HG02884 (cell line): Measurements from ENCODE around the gene DDX20.

ENCODE experiments used
- ATAC-seq: cut with Tn5 transposase; IDR thresholded peaks from one replicate; pipeline ENCODE4 v1.9.1; 2021; ENCODE audit warnings: mild to moderate bottlenecking, moderate library complexity; ENCODE audit not compliant: unreplicated experiment

DDX20 gene, protein sequence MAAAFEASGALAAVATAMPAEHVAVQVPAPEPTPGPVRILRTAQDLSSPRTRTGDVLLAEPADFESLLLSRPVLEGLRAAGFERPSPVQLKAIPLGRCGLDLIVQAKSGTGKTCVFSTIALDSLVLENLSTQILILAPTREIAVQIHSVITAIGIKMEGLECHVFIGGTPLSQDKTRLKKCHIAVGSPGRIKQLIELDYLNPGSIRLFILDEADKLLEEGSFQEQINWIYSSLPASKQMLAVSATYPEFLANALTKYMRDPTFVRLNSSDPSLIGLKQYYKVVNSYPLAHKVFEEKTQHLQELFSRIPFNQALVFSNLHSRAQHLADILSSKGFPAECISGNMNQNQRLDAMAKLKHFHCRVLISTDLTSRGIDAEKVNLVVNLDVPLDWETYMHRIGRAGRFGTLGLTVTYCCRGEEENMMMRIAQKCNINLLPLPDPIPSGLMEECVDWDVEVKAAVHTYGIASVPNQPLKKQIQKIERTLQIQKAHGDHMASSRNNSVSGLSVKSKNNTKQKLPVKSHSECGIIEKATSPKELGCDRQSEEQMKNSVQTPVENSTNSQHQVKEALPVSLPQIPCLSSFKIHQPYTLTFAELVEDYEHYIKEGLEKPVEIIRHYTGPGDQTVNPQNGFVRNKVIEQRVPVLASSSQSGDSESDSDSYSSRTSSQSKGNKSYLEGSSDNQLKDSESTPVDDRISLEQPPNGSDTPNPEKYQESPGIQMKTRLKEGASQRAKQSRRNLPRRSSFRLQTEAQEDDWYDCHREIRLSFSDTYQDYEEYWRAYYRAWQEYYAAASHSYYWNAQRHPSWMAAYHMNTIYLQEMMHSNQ

DNA sequence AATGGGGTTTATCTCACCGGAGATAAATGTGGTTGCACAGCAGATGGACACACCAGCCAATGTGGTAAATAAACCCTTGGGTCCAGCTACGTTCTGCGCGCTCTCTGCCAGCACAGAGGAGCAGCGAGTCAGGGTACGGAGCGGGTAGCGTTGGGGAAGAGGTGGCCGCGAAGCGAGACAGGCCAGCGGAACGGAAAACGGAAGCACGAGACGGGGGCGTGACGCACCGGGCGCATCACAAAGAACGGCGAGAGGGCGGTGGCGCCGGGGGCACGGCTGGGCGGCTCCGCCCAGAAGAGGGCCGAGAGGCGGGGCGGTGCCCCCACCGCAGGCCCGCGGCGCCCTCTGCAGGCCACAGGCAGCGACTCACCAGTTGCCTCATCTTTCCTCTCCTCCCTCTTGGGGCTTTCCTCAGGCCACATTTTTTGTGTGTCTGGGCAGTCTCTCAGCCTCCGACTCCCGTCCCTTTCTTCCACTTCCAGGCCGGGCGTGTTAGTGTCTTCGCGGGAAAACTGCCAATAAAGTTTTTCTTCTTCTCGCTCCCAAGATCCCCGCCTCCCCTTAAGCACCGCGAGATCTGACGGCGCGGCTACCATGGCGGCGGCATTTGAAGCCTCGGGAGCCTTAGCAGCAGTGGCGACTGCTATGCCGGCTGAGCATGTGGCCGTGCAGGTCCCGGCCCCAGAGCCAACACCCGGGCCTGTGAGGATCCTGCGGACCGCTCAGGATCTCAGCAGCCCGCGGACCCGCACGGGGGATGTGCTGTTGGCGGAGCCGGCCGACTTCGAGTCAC lies at the start of gene DDX20:
Gene DDX20, plus strand, starts transcription at position 571 of the 793 bp plus-strand sequence. Its CDS starts 24 bp downstream, at position 595.
- ATAC-seq, result peak; percentile 91

DNA sequence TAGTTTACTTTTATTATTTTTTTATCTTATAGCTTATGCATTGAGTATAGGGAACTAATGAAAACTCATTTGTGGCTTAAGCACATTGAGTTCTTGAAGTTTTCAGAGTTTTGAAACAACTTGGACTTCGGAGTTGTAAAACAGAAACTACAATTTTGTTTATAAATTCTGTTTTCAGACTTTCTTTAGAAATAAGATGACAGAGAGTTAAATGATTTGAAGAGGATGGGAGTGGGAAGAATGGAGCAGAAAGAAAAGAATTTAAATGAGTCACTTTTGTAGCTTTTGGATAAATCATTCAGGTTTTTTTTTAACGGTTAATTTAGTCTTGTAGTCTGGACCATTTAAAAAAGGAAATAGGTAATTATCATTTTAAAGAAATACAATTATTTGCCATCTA lies 48.8 kb upstream of the DDX20 start:
- no peak for ATAC-seq

DNA sequence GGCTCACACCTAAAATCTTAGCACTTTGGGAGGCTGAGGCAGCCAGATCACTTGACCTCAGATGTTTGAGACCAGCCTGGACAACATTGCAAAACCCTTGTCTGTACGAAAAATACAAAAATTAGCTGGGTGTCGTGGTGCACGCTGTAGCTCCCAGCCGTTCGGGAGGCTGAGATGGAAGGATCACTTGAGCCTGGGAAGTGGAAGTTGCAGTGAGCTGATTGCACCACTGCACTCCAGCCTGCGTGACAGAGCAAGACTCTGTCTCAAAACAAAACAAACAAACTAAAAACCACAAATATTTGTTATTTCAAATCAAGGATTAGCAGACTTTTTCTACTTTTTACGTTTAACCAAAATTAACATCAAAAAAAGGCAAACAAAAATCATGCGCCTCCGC lies 47.8 kb upstream of the DDX20 start:
- ATAC-seq, result no peak

DNA sequence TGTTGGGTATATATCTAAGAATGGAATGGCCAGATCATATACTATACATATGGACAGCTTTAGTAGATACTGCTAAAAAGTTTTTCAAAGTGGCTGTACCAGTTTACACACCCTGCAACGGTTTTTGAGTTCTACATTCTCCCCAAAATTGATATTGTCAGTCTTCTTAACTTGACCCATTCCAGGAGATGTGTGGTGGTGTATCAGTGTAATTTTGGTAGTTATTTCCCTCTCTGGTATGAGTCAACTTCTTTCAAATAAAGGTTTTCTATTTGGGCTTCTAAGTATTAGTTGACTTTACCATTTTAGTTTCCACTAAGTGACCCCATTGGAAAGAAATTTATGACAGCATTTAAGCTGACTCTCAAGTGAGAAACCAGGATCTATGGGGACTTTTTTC lies 45.7 kb upstream of the DDX20 start:
- no peak for ATAC-seq

DNA sequence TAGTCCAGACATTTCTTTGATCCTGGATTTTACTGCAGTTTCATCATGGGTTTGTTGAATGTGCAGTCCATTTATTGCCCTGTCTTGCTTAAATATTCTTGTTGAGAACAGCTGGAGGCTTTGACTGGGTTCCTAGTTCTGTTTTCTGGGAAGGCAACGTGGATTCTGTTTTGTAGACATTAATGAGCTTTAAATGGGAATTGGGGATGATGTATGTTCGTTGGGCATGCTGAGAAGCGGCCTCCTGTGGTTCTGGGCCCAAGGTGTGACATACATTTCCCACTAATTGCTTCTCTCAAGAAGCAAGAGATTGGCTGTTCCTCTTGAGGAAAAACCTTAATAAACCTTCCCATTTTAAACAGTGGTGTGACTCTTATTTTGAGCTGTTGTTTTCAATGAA lies 39.4 kb upstream of the DDX20 start:
- no peak for ATAC-seq

DNA sequence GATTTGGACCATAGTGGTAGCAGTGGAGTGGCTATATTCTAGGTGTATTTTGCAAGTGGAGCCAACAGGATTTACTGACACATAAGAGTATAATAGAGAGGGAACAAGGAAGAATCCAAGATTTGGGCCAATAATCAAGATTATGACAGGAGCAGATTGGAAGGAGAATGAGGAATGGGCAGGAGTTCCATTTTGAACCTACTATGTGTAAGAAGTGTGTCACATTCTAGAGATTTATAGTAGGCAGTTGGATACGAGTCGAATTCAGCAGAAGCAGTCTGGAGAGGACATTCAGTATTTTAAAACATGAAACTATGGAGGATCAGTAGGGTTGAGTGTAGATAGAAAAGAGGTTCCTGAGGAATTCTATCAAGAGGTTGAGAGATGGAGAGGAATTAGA lies 38.3 kb upstream of the DDX20 start:
- no peak for ATAC-seq

DNA sequence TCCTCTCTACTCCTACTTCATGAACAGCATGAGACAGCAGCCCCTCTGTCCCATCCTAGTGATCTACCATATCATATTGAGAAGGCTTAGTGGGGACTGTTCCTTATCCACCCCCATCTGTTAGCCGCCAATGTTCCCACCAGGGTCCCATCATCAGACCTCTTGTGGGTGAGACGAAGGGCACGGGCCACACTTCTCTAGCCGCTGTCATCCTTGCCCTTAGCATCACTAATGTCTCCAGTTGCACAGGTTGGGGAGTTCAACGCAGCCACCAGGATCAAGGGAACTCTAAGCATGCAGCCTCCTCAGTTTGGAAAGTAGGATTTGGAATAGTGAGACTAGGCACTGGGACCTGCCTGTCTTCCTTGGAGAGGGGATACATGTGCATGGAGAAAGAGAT lies 36.6 kb upstream of the DDX20 start:
- no peak for ATAC-seq

DNA sequence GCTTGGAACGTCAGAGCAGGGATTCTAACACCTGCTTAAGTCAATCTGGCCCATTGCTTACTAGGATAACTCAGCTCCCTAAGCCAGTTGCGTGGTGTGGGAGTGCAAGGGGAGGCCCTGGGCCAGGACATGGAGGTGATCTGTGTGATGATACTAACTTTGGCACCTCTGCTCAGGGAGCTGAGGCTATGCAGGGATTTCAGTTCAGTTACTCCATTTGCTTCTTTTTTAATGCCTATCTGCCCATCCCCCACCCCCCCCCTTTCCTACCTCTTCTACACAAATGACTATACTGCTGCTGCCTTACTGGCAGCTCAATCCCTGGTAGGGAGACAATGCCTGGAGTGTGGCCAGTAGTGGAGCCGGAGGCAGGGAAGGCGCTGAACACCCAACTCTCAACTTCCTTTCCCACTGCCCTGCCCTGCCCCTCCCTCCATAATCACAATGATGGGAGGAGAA lies 36.0 kb upstream of the DDX20 start:
- ATAC-seq, result no peak

DNA sequence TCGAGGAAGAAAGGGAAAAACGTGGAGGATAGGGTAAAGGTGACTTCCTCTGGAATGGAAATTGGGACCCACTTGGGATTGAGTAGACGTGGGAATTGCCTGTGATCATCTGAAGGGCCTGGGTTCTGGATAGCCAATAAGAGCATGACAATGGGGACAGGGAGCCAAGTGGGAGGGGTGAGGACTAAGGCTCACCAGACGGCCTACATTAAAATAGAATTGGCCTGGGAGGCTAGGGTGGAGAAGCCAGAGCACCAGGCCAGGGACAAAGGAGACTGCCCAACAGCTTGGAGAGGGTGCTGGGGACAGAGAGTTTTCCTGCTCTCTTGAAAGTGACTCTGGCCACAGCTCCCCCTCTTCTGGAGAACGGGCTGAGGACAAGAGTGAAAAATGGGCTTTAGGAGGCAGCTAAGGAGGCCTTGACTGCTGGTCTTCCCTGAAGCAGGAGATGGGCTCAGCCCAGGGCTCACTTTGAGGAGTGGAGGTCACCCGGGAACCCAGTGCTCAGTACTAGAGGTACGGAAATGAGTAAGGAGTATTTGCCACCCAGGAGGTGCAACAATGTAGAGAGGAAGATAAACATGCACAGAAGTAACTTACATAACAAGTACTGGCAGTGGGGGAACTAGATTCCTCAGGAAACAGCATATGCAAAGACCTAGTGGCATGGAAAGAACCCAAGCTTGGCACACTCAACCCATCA lies 35.3 kb upstream of the DDX20 start:
- no peak for ATAC-seq

DNA sequence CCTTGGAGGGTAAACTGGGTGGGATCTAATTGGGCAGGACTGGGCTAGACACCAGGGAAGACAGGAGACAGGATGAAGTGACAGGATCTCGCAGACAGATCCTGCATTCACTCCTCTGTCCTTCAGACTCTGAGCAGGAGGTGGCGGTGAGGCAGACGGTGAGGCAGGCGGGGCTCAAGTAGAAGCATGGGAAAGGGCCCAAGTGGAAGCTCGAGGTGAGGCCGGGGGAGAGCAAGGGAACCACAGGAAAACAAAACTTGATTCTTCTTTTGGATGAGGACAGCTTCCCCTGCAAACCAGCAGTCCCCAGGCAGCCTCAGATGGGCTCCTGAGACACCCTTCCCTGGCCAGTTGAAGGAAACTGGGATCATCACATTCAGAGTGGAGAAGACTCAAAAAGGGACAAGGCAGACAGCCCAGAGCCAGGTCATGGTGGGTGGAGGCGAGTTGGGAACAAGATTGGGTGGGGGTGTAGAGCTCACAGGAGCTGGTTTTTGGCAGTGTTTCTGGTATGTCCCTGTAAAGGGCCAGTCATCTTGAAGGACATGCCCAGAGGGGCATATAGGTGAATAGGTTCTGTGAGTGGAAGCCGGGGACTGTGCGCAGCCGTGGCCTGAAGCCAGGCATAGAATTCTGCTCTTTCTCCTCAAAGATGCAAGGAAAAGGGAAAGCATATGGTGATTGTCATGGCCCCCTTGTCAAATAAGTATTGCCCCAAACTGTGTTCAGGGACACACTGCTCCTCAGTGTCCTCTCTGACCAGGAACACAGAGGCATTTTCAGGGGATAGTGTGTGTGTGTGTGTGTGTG lies 34.5 kb upstream of the DDX20 start:
- ATAC-seq, result no peak

DNA sequence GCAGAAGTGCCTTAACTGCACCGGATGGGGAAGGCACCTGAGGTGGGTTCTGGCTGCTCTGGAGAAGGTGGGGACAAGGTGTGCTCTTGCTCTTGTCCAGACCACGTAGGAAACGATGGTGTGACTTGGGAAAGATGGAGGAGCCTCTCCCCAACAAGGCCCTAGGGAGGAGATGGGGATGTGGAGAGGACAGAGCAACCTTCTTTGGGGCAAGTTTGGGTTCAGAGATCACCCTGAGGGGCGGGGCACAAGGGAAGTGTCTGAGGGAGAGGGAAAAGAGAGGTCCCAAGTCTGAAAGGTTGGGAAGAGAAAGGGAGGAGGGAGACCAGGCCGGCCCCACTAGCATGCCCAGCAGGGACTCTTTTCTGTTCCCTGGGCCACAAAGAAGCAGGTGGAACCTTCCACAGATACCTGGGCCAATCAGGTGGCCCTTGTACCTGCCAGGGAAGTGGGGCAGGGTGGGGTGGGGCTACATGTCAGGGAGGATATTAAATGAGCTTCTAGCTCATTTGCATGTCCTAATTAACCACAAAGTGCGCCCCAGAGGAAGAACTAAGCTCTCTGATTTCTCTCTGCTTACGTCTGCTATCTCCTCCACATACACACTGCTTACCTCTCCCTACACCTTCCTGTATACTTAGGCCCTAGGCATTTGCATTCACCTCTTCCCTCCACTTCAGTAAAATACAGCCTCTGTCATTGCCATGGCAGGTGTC lies 32.5 kb upstream of the DDX20 start:
- no peak for ATAC-seq

DNA sequence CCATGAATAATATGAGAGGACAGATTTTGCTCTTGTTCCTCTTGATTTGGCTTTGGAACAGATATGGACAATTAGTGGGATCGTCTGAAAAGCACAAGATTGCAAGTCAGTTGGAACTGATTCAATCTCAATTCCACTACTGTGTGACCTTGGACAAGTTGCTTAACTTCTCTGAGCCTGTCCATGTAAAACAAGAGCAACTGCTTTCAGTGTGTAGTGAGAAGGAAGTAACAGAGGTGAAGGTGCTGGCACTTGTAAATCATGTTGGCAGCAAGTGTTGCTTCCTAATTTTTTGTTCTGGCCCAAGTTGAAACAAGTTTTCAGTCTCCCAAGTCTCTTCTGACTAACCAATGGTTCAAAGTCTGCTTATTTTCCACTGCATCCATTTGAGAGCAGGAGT lies 31.8 kb upstream of the DDX20 start:
- ATAC-seq, result no peak

DNA sequence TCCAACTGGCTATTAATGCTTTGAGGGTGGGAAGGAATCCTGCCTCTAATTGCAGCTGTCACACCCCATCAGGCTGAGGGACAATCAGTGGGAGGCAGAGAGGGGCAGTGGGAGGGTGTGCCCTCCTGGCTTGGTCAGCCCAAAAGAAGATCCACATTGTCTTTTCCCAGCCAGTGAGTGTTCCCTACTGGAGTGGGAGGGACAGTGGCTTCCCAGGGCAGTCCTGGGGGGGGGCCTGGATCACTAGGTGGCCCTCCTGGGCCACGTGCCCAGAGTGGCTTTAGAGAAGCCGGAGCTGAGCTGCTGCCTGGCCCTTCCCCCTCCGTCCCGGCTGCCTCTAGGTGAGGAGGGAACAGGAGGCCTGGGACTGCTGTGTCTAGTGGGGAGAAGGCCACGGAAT lies 30.5 kb upstream of the DDX20 start:
- no peak for ATAC-seq

DNA sequence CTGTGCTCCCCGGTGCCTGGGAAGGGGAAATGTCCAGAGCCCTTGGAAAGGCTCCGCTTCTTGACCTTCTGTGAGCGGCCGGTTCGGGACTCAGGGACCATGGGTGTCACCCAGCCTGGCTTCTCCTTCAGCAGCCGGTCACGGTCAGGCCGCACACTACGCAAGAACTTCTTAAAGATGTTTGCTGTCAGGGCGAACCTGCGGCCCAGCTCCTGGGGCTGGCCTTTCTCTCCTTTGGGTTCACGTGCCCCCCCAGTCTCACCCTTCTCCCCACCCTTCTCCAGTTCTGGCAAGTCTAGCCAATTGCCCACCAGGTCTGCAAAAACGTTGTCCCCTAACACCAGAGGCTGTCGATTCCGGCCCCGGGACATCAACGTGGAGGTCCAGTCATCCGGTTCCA lies 28.6 kb upstream of the DDX20 start:
- ATAC-seq, result no peak

DNA sequence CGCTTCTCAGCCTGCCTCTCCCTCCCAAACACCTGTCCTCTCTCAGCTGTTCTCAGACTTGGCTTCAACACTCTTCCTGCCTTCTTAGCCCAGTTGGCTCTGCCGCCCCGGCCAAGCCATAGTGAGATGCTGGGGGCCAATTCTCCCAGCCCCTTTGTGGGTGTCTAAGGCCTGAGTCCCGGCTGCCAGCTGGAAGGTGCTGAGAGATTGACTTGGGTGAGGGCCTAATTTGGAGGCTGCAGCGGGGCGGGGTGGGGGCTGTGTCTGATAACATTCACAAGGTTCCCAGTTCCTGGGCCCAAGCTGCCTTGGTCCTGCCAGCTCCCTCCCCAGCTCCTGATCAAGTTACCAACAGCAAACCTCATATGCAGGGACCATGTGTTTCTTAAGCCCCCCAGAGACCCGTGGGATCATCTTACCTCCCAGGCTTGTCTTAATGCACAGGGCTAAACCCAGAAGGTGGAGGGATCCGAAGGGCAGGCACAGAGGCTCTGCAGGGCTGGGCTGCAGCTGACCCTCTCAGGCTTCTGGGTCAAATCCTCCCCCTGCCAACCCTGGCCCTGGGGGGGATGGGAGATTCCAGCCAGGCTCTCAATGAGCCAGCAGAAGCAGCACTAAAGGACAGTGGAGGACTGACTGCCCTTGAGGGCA lies 26.3 kb upstream of the DDX20 start:
- no peak for ATAC-seq

DNA sequence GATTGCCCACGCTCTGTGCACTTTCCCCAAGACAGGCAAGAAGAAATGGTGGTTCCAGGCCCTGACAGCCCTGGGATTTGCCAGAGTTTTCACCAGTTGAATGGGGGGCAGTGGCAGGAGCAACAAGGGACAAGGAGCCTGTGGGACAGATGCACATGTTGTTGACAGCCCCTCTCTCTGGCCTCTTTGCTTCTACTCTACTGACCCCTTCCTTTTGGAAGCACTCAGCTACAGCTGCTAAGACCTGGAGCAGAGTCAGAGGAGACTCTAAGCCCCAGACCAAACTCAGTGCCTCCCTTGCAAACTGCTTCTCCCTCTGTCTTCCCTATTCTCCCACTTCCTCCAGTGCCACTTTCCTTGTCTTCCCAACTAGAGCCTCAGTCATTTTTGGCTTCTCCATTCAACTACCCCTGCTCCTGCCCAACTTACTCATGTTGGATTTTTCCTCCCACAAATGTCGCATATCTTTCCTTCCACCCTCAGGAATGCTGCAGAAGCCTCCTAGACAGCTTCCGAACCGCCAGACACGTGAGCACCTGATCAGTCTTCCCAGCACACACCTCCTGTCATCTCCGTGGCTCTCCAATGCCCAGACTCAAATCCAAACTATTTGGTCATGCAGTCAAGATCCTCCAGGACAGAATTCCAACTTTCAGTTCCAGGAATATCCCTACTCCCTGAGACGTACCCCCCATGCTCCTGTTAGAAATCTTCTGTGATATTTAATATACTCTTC lies 25.6 kb upstream of the DDX20 start:
- no peak for ATAC-seq

DNA sequence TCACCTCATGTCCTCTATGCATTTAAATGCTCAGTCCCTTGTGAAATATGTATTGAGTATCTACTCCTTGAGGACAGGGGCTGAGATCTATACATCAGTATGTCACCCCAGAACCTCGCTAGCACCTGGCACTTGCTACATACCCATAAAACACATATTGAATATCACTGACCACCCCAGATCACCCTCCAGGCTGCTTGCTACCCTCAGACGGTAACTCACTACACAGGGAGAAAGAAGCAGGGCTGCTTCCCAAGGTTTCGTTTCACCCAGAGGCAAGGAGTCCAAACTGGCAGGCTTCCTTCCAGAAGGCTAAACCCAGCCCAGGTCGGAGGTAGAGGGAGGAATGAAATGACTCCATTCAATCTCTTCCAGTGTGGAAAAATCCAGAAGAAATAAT lies 25.0 kb upstream of the DDX20 start:
- no peak for ATAC-seq

DNA sequence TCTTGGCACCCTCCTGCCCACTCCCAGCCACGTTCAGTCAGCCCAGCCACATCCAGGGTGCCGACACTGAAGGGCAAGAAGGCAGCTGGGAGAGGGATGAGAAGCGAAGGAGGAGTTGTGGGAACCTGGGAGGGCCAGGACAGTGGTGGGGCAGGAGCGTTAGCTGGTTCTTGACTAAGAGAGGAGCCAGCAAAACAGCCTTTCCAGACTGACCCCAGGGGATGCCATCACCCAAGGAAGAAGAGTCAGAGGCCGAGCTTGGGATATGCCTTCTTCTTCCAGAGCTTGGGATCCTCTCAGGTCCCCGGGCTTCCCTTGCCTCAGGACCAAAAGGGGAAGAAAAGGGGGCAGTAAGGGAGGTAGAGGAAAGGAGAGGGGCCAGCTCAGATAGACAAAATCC lies 23.7 kb upstream of the DDX20 start:
- no peak for ATAC-seq
